Type B pancreatic cell (in vitro differentiated cells): ENCODE results near the gene LMLN. TPM values are rescaled to one million over a fixed set of nuclear protein-coding genes. Genes with fewer than 3 reads are reported as not detected.

Experiments used
- DNase-seq: peaks from one replicate; pipeline ENCODE4 v3.0.0; 2021; ENCODE audit warnings: mixed read lengths; ENCODE audit not compliant: unreplicated experiment; ENCODE audit errors: extremely low spot score
- H3K27ac Mint-ChIP-seq: 2 replicates; pipeline ENCODE4 v1.8.0; 2021; ENCODE audit warnings: mild to moderate bottlenecking, mixed read lengths
- H3K27me3 Mint-ChIP-seq: 2 replicates; pipeline ENCODE4 v1.8.0; 2021; ENCODE audit warnings: mixed read lengths
- H3K36me3 Mint-ChIP-seq: 2 replicates; pipeline ENCODE4 v1.8.0; 2021; ENCODE audit warnings: mixed read lengths
- H3K4me1 Mint-ChIP-seq: one replicate; pipeline ENCODE4 v1.8.0; 2021; ENCODE audit warnings: mixed read lengths; ENCODE audit not compliant: unreplicated experiment
- H3K4me3 Mint-ChIP-seq: 2 replicates; pipeline ENCODE4 v1.8.0; 2021; ENCODE audit warnings: mild to moderate bottlenecking, mixed read lengths
- H3K9me3 Mint-ChIP-seq: 2 replicates; pipeline ENCODE4 v1.8.0; 2021; ENCODE audit warnings: mixed read lengths
- total RNA-seq: library from RNA; stranded (reverse); gene quantifications from 2 replicates; pipeline ENCODE4 v1.2.1, GENCODE V29; 2021; ENCODE audit warnings: low replicate concordance
- TF ChIP-seq, protein P1 (sequence below): fragments of 200-600 bp; sonication (generic); conservative IDR thresholded peaks from 2 replicates; pipeline ENCODE4 v1.5.0; 2021; ENCODE audit warnings: antibody characterized with exemption, mild to moderate bottlenecking

Gene LMLN
- total RNA-seq, 1 donor from 2014 or later, result 10.0 TPM

DNA sequence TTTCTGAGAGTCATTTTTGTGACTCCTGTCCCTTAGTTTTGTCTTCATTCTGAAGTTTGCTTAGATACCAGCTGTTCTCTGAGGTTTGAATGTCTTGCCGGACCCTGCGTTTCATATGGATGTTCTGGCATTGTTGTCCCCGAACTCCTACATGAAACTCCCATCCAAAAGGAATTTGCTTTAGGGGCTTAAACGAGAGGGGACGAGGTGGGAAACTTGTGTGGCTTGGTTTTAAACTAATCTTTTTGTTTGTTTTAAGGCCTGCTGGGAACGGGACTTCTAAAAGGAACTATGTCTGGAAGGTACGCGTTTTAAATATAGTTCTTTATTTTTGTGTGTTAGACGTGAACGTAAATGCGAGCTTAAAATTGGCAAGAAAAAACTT is 9.3 kb upstream of the LMLN start:
- no peaks in the 10 kb centered on the region for H3K27me3 Mint-ChIP-seq
- peak overlapping the region; percentile 99 for H3K27ac Mint-ChIP-seq
- peaks cover 18% of the 10 kb centered on the region for H3K4me1 Mint-ChIP-seq
- peaks cover 34% of the 10 kb centered on the region for H3K36me3 Mint-ChIP-seq
- no peaks in the 10 kb centered on the region for H3K9me3 Mint-ChIP-seq
- H3K4me3 Mint-ChIP-seq, result peak overlapping the region; percentile 98
- TF ChIP-seq, protein P1, sequence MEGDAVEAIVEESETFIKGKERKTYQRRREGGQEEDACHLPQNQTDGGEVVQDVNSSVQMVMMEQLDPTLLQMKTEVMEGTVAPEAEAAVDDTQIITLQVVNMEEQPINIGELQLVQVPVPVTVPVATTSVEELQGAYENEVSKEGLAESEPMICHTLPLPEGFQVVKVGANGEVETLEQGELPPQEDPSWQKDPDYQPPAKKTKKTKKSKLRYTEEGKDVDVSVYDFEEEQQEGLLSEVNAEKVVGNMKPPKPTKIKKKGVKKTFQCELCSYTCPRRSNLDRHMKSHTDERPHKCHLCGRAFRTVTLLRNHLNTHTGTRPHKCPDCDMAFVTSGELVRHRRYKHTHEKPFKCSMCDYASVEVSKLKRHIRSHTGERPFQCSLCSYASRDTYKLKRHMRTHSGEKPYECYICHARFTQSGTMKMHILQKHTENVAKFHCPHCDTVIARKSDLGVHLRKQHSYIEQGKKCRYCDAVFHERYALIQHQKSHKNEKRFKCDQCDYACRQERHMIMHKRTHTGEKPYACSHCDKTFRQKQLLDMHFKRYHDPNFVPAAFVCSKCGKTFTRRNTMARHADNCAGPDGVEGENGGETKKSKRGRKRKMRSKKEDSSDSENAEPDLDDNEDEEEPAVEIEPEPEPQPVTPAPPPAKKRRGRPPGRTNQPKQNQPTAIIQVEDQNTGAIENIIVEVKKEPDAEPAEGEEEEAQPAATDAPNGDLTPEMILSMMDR, result no peak
- DNase-seq, result no peak

DNA sequence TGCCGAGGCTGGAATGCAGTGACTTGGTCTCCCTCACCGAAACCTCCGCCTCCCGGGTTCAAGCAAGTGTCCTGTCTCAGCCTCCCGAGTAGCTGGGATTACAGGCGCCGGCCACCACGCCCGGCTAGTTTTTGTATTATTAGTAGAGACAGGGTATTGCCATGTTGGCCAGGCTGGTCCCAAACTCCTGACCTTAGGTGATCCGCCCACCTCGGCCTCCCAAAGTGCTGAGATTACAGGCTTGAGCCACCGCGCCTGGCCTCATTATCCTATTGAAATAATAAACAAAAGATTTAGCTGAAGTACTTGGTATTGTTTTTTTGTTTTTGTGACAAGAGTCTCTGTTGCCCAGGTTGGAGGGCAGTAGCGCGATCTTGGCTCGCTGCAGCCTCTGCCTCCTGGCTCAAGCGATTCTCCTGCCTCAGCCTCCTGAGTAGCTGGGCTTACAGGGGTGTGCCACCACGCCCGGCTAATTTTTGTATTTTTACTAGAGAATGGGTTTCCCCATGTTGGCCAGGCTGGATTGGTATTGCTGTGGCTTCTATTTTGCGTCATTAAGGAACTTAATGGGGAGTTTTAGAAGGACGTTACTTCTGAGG is 8.5 kb upstream of the LMLN start:
- H3K27me3 Mint-ChIP-seq, result no peaks in the 10 kb centered on the region
- peaks cover 18% of the 10 kb centered on the region for H3K4me1 Mint-ChIP-seq
- H3K27ac Mint-ChIP-seq, result peak overlapping the region; percentile 99
- no peak for DNase-seq
- H3K4me3 Mint-ChIP-seq, result peak overlapping the region; percentile 98
- H3K9me3 Mint-ChIP-seq, result no peaks in the 10 kb centered on the region
- TF ChIP-seq, protein P1, result no peak
- peaks cover 36% of the 10 kb centered on the region for H3K36me3 Mint-ChIP-seq

DNA sequence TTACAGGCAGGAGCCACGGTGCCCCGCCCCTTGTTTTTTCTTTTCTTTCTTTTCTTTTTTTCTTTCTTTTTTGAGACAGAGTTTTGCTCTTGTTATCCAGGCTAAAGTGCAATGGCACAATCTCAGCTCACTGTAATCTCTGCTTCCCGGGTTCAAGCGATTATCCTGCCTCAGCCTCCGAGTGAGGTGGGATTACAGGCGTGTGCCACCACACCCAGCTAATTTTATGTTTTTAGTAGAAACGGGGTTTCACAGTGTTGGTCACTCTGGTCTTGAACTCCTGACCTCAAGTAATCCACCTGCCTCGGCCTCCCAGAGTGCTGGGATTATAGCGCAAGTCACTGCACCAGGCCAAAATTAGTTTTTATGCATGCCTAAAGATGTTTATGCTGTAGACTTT is 7.6 kb upstream of the LMLN start:
- Mint-ChIP-seq H3K27me3 (no peaks in the 10 kb centered on the region), H3K4me1 (peaks cover 20% of the 10 kb centered on the region), H3K36me3 (peaks cover 36% of the 10 kb centered on the region), H3K27ac (no peak overlapping the region), H3K9me3 (no peaks in the 10 kb centered on the region), H3K4me3 (peak overlapping the region; percentile 73)
- no peak for DNase-seq
- TF ChIP-seq, protein P1, result no peak

DNA sequence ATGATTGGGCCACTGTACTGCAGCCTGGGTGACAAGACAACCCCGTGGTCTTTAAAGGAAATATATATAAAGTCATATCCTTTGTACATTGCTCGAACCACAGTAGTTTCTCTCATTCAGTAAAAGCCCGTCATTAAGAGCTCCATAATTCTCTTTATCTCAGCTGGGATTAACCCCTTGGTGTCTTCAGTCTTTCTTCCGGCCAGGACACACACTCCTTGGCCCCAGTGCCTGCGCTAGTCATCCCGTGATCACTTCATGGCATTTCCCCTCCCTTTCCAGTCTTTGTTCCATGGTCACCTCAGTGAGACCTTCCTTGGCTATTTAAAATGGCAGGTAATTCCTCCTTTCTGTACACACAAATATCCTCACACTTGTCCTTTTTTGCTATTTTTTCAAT is 6.7 kb upstream of the LMLN start:
- Mint-ChIP-seq H3K4me3 (peak overlapping the region; percentile 72), H3K36me3 (peaks cover 36% of the 10 kb centered on the region), H3K27me3 (no peaks in the 10 kb centered on the region), H3K27ac (peak overlapping the region; percentile 64), H3K9me3 (no peaks in the 10 kb centered on the region), H3K4me1 (peaks cover 25% of the 10 kb centered on the region)
- no peak for DNase-seq
- TF ChIP-seq, protein P1, result no peak

DNA sequence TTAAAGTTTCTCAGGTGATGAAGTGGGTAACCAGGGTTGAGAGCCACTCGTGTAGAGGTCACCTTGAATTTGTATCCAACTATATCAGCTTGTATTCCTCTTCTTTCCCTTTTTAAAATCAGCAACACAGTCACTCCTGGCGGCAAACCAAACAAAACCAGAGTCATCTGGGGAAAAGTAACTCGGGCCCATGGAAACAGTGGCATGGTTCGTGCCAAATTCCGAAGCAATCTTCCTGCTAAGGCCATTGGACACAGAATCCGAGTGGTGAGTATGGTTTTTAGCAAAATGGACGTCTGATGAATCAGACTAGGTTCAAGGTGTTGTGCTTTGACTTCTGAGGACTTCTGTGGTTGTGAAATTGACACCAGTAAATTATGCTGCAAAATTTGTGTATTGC is 6.1 kb upstream of the LMLN start:
- no peak for DNase-seq
- H3K4me1 Mint-ChIP-seq, result peaks cover 25% of the 10 kb centered on the region
- H3K9me3 Mint-ChIP-seq, result no peaks in the 10 kb centered on the region
- TF ChIP-seq, protein P1, result no peak
- H3K27me3 Mint-ChIP-seq, result no peaks in the 10 kb centered on the region
- H3K27ac Mint-ChIP-seq, result peak overlapping the region; percentile 64
- H3K36me3 Mint-ChIP-seq, result peaks cover 36% of the 10 kb centered on the region
- peak overlapping the region; percentile 72 for H3K4me3 Mint-ChIP-seq
